Activated naive CD8-positive, alpha-beta T cell treated with anti-CD3 and anti-CD28 coated beads for 36 hours (primary cell): Measurements from ENCODE around the gene PRMT1. TPM values are rescaled to one million over a fixed set of nuclear protein-coding genes. Genes with fewer than 3 reads are reported as not detected.

ENCODE experiments used
- DNase-seq: peaks from one replicate; pipeline ENCODE4 v3.0.0; 2021
- H3K27ac Mint-ChIP-seq: one replicate; pipeline ENCODE4 v1.8.0; 2022; ENCODE audit warnings: mild to moderate bottlenecking, moderate library complexity, mixed read lengths
- H3K27me3 Mint-ChIP-seq: one replicate; pipeline ENCODE4 v1.8.0; 2022; ENCODE audit warnings: mild to moderate bottlenecking, mixed read lengths
- H3K36me3 Mint-ChIP-seq: one replicate; pipeline ENCODE4 v1.8.0; 2021; ENCODE audit warnings: mild to moderate bottlenecking, mixed read lengths
- H3K4me1 Mint-ChIP-seq: one replicate; pipeline ENCODE4 v1.8.0; 2021; ENCODE audit warnings: mixed read lengths
- H3K4me3 Mint-ChIP-seq: one replicate; pipeline ENCODE4 v1.8.0; 2022; ENCODE audit warnings: mild to moderate bottlenecking, moderate library complexity, mixed read lengths
- H3K9me3 Mint-ChIP-seq: one replicate; pipeline ENCODE4 v1.8.0; 2022; ENCODE audit warnings: mixed read lengths
- total RNA-seq, 2 experiments: library from RNA; stranded (reverse); gene quantifications; one replicate each; pipeline ENCODE4 v1.2.3, GENCODE V29; 2021

PRMT1 gene
- total RNA-seq, 2 experiments from 2014 or later: 538 to 547 TPM

DNA sequence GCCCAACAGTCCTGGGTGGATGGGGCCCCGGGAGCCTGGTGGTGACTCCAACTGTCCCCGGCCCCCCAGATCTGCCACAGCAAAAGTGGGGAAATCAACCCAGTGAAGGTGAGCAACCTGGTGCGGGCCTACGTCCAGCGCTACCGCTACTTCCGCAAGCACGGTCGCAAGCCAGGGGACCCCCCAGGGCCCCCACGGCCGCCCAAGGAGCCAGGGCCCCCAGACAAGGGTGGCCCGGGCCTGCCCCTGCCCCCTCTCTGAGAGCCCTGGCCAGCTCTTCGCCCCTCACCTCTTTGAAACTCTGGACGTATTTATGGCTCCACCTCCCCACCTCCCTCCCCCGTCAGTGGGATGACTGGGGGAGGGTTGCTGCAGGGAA, 18.9 kb upstream of the PRMT1 start:
- Mint-ChIP-seq H3K9me3 (no peaks in the 10 kb centered on the region), H3K4me3 (no peak overlapping the region), H3K27ac (no peak overlapping the region), H3K27me3 (no peaks in the 10 kb centered on the region), H3K4me1 (peaks cover 9% of the 10 kb centered on the region), H3K36me3 (peaks cover 15% of the 10 kb centered on the region)
- DNase-seq: no peak

DNA sequence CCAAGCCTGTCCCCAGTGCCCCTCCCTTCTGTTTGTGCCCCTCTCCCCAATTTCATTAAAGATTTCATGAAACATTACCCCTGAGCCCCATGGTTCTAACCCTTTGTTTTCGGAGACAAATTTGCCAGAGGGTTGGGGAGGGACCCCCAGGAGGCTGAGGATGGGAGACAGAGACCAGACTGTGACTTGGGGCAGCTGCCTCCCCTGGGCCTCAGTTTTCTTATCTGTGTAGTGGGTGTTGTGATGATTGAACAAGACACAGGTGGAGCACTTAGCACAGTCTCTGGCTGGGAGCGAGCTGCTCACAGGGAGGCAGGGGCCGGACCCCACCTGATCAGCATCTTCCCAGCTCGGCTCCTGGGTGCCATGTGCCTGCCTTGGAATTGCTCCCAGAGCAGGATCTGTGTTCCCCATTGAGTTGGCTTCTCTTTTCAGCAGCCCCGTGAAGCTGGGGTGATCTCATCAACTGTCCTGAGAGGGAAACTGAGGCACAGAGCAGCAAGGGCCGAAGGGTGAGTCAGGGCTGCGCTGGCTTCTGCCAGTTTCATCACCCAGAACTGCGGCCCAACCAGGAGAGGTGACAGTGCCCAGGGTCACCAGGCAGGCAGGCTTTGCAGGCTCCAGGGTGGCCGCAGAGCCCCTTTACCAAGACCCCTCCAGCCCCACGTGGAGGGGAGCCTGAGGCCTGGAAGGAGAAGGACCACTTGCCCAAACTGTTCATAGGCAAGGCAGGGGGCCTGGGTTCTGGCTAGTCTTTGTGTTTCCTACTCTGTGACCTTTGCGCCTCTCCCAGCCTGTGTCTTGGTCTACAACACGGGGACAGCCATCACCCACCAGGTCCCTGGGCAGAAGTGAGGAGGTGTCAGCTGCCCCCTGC, 18.3 kb upstream of the PRMT1 start:
- Mint-ChIP-seq H3K9me3 (no peaks in the 10 kb centered on the region), H3K27ac (no peak overlapping the region), H3K27me3 (no peaks in the 10 kb centered on the region), H3K36me3 (peaks cover 15% of the 10 kb centered on the region), H3K4me3 (no peak overlapping the region), H3K4me1 (peaks cover 15% of the 10 kb centered on the region)
- no peak for DNase-seq

DNA sequence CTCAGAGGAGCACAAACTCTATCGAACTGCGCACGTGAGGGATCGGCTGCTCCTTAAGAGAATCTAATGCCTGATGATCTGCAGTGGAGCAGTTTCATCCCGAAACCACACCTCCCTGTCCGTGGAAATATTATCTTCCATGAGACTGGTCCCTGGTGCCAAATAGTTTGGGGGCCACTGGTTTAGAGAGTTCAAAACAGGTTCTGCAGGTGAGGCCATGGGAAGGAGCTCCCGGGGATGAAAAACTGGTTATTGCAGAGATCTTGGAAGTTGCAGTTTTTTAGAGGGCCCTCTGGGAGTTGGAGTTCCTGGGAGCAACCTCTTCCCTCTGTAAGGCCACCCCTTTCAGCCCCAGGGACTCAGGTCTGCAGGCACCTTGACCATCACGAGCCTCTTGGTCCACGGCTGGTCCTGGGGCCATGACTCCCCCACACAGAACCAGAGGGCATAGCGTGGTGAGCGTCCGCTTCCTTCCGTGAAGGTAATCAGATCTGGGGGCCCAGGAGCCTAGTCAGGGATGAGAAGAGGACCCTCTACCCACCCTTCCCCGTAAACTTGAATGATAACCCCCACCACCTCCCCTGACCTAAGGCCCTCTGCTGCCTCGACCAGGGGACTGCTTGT, 16.6 kb upstream of the PRMT1 start:
- Mint-ChIP-seq H3K27me3 (no peaks in the 10 kb centered on the region), H3K27ac (no peak overlapping the region), H3K36me3 (peaks cover 16% of the 10 kb centered on the region), H3K9me3 (no peaks in the 10 kb centered on the region), H3K4me3 (no peak overlapping the region), H3K4me1 (peaks cover 18% of the 10 kb centered on the region)
- DNase-seq: no peak

DNA sequence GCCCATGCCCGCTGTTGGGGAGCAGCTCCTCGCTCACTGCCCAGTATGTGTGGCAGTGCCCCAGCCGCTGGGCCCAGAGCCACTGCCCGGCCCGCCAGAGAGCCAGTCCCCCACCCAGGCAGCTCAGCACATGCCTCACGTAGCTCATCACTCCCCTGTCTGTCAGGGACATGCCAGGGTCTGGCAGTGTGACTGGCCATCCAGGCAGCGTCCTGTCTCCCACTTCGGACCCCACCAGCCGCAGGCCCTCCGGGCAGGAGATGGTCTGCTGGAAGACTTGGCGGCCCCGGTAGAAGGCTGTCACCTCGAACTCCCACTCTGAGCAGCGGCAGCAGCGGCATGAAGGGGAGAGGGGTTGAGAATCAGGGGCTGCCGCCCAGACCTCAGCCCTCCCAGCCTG, 15.1 kb upstream of the PRMT1 start:
- Mint-ChIP-seq H3K9me3 (no peaks in the 10 kb centered on the region), H3K36me3 (peaks cover 16% of the 10 kb centered on the region), H3K27me3 (no peaks in the 10 kb centered on the region), H3K4me1 (peaks cover 23% of the 10 kb centered on the region), H3K27ac (no peak overlapping the region), H3K4me3 (no peak overlapping the region)
- DNase-seq: no peak

DNA sequence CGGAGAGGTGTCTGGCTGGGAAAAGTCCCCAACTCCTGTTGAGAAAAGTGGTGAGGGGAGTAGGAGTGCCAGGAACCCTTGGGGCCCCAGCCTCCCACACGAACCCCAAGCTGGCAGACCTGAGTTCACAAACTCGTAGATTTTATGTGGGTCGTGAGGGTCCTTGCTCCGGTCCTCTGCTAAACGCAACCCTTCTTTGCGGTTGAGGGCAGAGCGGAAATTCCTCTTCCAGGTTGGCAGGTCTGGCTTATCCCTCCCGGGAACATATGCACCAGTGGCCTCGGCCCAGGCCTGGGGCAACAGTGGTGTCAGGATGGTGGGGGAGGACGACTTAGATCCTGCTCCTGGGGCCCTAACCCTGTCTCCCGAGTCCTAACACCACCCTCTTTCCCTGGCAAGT, 13.8 kb upstream of the PRMT1 start:
- peak overlapping the region; percentile 95 for H3K4me3 Mint-ChIP-seq
- H3K27ac Mint-ChIP-seq: peak overlapping the region; percentile 92
- H3K27me3 Mint-ChIP-seq: no peaks in the 10 kb centered on the region
- DNase-seq: no peak
- H3K9me3 Mint-ChIP-seq: no peaks in the 10 kb centered on the region
- peaks cover 28% of the 10 kb centered on the region for H3K4me1 Mint-ChIP-seq
- H3K36me3 Mint-ChIP-seq: peaks cover 13% of the 10 kb centered on the region

DNA sequence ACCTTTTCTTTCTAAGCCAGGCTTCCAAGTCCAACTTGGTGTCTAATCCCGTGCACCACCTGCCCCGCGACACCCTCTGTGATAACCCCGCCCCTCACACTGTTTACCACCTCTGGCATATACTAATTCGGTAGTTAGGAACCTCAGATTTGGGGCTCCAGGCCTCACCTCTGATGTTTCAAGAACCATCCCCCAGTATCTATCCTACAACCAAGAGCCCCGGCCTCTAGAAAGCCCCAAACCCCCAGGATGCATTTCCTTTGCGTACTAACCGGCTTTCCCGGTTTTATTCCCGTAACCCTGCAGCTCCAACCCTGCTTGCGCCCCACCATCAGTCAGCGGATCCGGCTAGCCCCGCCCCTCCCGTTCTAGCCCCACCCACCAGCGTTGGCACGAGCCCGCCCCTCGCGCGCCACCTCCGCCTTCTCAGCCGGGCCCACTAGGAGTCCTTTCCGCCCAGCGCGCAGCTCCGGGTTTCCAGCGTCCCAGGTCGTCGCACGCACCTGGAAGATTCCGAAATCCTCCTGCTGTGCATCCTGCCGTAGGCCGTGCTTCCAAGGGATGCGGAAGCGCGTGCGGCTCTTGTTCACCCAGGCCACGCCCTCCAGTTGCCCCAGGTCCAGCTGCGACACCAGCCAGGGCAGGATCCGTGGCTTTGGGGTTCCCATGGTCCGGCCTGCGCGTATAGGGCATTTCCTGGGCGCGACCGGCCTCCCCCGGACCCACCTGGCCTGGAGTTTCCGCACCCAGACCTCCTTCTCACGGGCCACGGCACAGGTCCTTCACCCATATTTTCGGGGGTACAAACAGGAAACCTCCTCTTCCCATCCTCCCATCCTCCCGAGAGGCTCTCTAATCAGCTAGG, 12.7 kb upstream of the PRMT1 start:
- H3K36me3 Mint-ChIP-seq: peaks cover 13% of the 10 kb centered on the region
- peaks cover 27% of the 10 kb centered on the region for H3K4me1 Mint-ChIP-seq
- H3K9me3 Mint-ChIP-seq: no peaks in the 10 kb centered on the region
- no peaks in the 10 kb centered on the region for H3K27me3 Mint-ChIP-seq
- H3K27ac Mint-ChIP-seq: peak overlapping the region; percentile 92
- peak; percentile 86 for DNase-seq
- H3K4me3 Mint-ChIP-seq: peak overlapping the region; percentile 95

DNA sequence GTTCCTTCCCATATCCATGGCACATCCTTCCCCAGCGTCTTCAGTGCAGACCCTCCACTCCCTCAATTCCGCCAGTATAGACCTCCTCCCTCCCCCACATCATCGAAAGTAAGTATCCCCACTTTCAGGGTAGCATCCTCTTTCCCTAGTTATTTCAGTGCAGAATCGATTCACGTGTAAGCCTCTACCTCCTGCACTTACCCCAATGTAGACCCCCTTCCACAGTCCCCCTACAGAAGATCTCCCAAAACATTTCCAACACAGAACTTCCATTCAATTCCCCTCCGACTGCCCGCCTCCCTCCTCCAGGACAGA, 12.1 kb upstream of the PRMT1 start:
- Mint-ChIP-seq H3K27me3 (no peaks in the 10 kb centered on the region), H3K4me3 (peak overlapping the region; percentile 95), H3K9me3 (no peaks in the 10 kb centered on the region), H3K36me3 (peaks cover 13% of the 10 kb centered on the region), H3K27ac (peak overlapping the region; percentile 92), H3K4me1 (peaks cover 27% of the 10 kb centered on the region)
- no peak for DNase-seq

DNA sequence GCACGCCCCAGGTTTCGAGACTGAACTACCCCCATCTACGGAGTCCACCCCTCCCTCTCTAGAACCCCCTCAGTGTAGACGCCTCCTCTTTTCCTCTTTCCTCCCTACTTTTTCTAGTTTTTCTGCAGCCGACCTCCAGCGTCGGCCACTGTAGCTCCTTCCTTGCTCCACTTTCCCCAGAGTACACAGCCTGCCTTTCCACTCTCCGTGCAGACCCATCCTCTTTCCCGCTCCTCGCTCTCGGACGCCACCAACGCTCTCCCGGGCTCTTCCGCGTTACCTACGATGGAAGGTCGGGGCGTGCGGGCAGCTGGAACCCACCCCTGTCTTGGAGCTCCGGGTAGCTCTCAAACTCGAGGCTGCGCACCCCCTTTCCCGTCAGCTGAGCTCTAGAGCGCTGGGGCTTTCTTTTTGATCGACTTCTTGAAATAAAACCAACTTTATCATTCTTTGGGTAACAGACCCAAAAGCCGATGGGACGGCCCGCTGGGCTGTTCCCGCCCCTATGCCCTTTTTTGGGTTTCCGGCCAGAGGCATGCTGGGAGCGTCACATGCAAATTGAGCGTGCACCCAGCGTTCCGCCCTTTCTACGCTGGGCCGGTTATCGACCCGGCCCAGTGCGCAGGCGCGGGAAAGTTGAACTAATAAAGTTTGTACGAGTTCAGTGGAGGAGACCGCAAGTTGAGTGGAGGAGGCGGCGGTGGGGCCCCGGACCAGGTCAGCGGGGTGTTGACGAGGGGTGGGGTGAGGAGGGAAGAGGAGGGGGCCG, 11.5 kb upstream of the PRMT1 start, which contains the start of the genes BCL2L12 and IRF3:
Gene BCL2L12, plus strand, starts transcription at position 583 of the 769 bp plus-strand sequence. CDS start 760 bp downstream, outside the sequence.
Gene IRF3, minus strand, starts transcription at position 507 of the 769 bp plus-strand sequence. CDS start 1,019 bp downstream, outside the sequence.
- Mint-ChIP-seq H3K9me3 (no peaks in the 10 kb centered on the region), H3K36me3 (peaks cover 10% of the 10 kb centered on the region), H3K27me3 (no peaks in the 10 kb centered on the region), H3K4me3 (peak within 1 kb of the TSS; percentile 95), H3K4me1 (peaks cover 27% of the 10 kb centered on the region), H3K27ac (peak within 1 kb of the TSS; percentile 92)
- DNase-seq: peak; percentile 98

DNA sequence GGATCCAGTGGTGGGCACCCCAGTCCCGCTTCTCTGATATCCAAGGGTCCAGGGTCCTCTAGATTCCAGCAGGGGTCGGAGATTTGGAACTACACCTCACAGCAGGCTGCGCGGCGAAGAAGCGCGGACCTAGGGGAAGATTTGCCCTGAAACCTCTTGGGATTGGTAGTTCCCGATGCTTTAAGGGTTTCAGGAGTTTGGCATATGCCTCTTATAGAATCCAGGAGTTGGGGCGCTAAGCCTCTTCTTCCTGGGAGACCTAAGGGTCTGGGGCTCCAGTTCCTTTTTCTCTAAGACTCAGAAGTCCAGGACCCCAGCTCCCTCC, 11.0 kb upstream of the PRMT1 start:
- Mint-ChIP-seq H3K9me3 (no peaks in the 10 kb centered on the region), H3K36me3 (peaks cover 10% of the 10 kb centered on the region), H3K27me3 (no peaks in the 10 kb centered on the region)

DNA sequence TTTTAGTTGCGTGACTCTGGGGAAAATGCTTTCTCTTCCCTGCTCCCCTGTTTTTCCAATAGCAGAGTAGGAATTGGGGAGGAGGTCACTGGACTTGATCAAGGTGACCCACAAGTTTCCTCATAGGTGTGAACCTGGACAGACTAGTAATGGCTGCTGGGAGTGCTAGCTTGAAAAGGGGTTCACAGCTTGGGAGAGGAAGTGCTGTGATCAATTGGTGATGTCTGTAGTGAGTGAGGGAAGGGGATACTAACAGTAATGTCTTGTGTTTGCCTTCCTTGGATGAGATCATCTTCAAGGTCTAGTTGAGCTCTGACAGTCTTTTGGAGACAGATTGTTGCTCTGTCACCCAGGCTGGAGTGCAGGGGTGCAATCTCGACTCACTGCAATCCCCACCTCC, 9.6 kb upstream of the PRMT1 start:
- Mint-ChIP-seq H3K9me3 (no peaks in the 10 kb centered on the region), H3K4me3 (peak overlapping the region; percentile 95), H3K27me3 (no peaks in the 10 kb centered on the region), H3K36me3 (peaks cover 16% of the 10 kb centered on the region), H3K27ac (no peak overlapping the region), H3K4me1 (peaks cover 34% of the 10 kb centered on the region)
- no peak for DNase-seq

More for the DNA sequence above, 11.0 kb upstream of the PRMT1 start:
- peak overlapping the region; percentile 92 for H3K27ac Mint-ChIP-seq
- peaks cover 27% of the 10 kb centered on the region for H3K4me1 Mint-ChIP-seq
- no peak for DNase-seq
- H3K4me3 Mint-ChIP-seq: peak overlapping the region; percentile 95

DNA sequence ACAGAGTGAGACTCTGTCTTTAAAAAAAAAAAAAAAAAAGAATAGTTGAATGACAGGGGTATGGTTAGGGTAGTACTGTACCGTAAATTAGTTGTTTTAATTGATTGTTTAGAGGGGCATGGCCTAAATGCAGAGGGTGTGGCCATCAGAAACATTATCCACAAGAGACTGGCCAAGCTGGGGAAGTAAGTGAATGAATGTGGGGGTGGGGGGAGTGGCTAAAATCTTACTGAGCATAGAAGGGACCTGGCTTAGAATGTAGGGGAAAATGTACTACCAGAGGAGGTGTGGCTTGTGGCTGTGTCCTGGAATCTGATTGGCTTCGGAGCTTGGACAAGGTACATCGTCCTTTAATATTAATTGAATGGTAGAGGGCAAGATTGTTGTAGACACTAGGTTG, 7.6 kb upstream of the PRMT1 start:
- Mint-ChIP-seq H3K36me3 (peaks cover 10% of the 10 kb centered on the region), H3K27ac (no peak overlapping the region), H3K4me3 (no peak overlapping the region), H3K9me3 (no peaks in the 10 kb centered on the region), H3K4me1 (peaks cover 19% of the 10 kb centered on the region), H3K27me3 (no peaks in the 10 kb centered on the region)
- no peak for DNase-seq

DNA sequence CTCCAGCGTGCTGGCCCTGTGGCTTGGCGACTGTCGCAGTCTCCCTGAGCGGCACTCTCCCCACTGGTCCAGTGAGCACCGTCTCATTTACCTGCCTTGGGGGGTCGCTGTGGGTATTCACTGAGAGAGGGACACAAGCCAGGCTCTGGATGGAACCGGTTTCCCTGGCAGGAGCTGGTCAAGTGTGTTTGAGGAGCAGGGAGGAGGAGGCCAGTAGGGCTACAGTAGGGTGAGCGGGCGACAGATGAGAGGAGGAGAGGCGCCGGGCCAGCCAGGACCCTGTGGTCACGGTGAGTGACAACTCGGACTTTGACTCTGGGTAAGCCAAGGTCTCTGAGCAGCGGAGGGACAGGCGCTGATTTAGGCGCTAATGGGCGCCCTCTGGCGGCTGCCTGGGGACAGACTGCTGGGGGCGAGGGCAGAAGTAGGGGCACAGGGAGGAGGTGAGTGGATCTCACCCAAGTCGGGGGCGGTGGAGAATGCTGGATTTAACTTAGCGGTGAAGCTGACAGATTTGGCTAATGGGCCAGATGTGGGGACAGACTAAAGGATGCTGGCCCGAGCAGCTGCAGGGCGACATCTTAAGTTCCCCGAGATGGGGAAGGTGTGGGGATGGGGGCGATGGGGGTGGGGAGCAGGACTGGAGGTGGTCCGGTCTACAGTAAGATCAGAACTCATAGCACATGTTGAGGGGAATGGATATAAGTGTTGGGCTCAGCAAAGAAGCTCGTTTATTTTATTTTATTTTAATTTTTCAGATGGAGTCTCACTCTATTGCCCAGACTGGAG, 4.7 kb upstream of the PRMT1 start:
- Mint-ChIP-seq H3K27ac (no peak overlapping the region), H3K27me3 (peaks cover 4% of the 10 kb centered on the region), H3K4me3 (peak overlapping the region; percentile 26), H3K4me1 (peaks cover 17% of the 10 kb centered on the region), H3K36me3 (peaks cover 6% of the 10 kb centered on the region), H3K9me3 (no peaks in the 10 kb centered on the region)
- DNase-seq: peak; percentile 75

DNA sequence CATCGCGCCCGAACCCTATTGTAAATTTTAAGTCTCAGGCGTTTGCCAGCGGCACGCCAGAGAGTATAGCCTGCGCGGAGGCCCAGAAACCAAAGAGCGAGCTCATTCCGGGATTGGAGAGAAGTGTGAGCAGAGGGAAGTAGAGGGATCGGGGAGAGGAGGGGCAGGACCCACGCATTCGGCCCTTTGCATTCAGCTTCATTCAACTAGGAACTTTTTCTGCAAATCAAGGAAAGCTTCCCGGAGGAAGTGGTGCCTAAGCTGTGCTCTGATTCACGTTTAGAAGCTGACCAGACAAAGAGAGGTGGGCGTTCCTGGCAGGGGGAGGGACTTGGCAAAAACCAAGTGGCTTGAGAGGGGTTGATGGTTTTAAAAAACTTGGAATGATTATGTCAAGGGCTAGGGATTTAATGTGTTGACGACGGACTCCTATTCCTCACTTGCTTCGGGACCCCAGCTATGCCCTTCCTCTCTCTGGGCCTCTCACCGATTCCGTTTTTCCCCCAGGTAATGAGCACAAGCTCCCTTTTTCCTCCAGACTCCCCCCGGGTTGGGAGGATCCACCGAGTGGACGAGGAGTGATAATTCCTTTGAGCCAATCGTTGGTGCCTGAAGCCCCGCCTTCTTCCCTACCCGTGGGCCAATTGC, 811 bp upstream of the PRMT1 start:
- Mint-ChIP-seq H3K9me3 (no peaks in the 10 kb centered on the region), H3K27me3 (peaks cover 4% of the 10 kb centered on the region), H3K4me1 (peaks cover 27% of the 10 kb centered on the region), H3K4me3 (peak overlapping the region; percentile 92), H3K27ac (peak overlapping the region; percentile 99), H3K36me3 (peaks cover 25% of the 10 kb centered on the region)
- no peak for DNase-seq
